H1 (cell line): ENCODE results near the gene IBSP. TPM values are rescaled to one million over a fixed set of nuclear protein-coding genes. Genes with fewer than 3 reads are reported as not detected.

Experiments used
- CTCF ChIA-PET: fragments of 300-600 bp; sonication (Branson Sonifier 250); formaldehyde crosslinking; loops from one replicate; lab custom pipeline; 2021; ENCODE audit not compliant: partially characterized antibody; lab: Charles Lee
- POLR2A ChIA-PET: fragments of 300-600 bp; sonication (Branson Sonifier 250); formaldehyde crosslinking; loops from one replicate; lab custom pipeline; 2021; ENCODE audit warnings: inconsistent platforms; ENCODE audit not compliant: partially characterized antibody; lab: Charles Lee
- DNase-seq, 2 experiments: peaks; one replicate each; pipeline versions ENCODE4 v3.0.0 to v3.0.0-alpha.2; 2010 to 2022; ENCODE audit warnings: low spot score in 2 of 2, low read depth in 1 of 2, mixed read lengths in 1 of 2
- FAIRE-seq: peaks from 2 replicates; lab custom pipeline; 2011; peaks lifted over from hg19 to GRCh38; lab: Jason Lieb, UNC
- H2AFZ ChIP-seq: 2 replicates; pipeline ENCODE4 v1.8.1; 2012; ENCODE audit warnings: low read length, inconsistent platforms
- H2AK5ac ChIP-seq: 2 replicates; pipeline ENCODE4 v1.6.1; 2013; ENCODE audit warnings: low read depth, low read length
- H2BK120ac ChIP-seq: replicated peaks from 2 replicates; pipeline ENCODE3; 2013; ENCODE audit warnings: low read depth, low read length, inconsistent platforms
- H2BK12ac ChIP-seq: 2 replicates; pipeline ENCODE4 v1.6.1; 2013; ENCODE audit warnings: low read depth, low read length
- H2BK15ac ChIP-seq: 2 replicates; pipeline ENCODE4 v1.6.1; 2013; ENCODE audit warnings: low read length
- H2BK20ac ChIP-seq: 2 replicates; pipeline ENCODE4 v1.6.1; 2013; ENCODE audit warnings: low read length
- H2BK5ac ChIP-seq: 2 replicates; pipeline ENCODE4 v1.6.1; 2013; ENCODE audit warnings: low read depth, low read length
- H3K14ac ChIP-seq: 2 replicates; pipeline ENCODE4 v1.6.1; 2013; ENCODE audit warnings: inconsistent platforms; ENCODE audit not compliant: insufficient read length
- H3K18ac ChIP-seq: 2 replicates; pipeline ENCODE4 v1.6.1; 2013; ENCODE audit warnings: low read length; ENCODE audit errors: extremely low read depth
- H3K23ac ChIP-seq: 2 replicates; pipeline ENCODE4 v1.6.1; 2013; ENCODE audit warnings: inconsistent platforms; ENCODE audit not compliant: insufficient read length
- H3K23me2 ChIP-seq: 2 replicates; pipeline ENCODE4 v1.6.1; 2013; ENCODE audit warnings: low read depth, low read length
- H3K27ac ChIP-seq: 2 replicates; pipeline ENCODE4 v1.6.1; 2011; ENCODE audit warnings: low read depth, low read length, inconsistent platforms
- H3K27me3 ChIP-seq, 4 experiments: replicated peaks in 1 of 4; 1 replicate in 1 of 4; 2 replicates in 3 of 4; pipeline versions ENCODE4 v1.6.1 to v1.8.1; 2011 to 2013; ENCODE audit warnings: low read length in 3 of 4, mild to moderate bottlenecking in 3 of 4, inconsistent platforms in 2 of 4, mixed read lengths in 2 of 4, moderate library complexity in 1 of 4; ENCODE audit not compliant: control insufficient read depth in 3 of 4, insufficient read depth in 3 of 4; ENCODE audit errors: extremely low read depth in 1 of 4
- H3K36me3 ChIP-seq, 4 experiments: 2 replicates each; pipeline versions ENCODE4 v1.6.1 to v1.8.1; 2011 to 2013; ENCODE audit warnings: mild to moderate bottlenecking in 4 of 4, low read length in 3 of 4, moderate library complexity in 2 of 4, control low read depth in 1 of 4, inconsistent platforms in 1 of 4; ENCODE audit not compliant: insufficient read depth in 4 of 4, control insufficient read depth in 2 of 4
- H3K4ac ChIP-seq: replicated peaks from 2 replicates; pipeline ENCODE3; 2013; ENCODE audit warnings: low read length, low read depth, mixed read lengths, inconsistent platforms; ENCODE audit not compliant: insufficient read length
- H3K4me1 ChIP-seq, 4 experiments: replicated peaks in 1 of 4; 1 replicate in 1 of 4; 2 replicates in 3 of 4; pipeline versions ENCODE4 v1.6.1 to v1.8.1; 2011 to 2013; ENCODE audit warnings: low read length in 3 of 4, inconsistent platforms in 2 of 4, mixed read lengths in 1 of 4; ENCODE audit not compliant: insufficient read depth in 4 of 4, control insufficient read depth in 3 of 4
- H3K4me2 ChIP-seq, 2 experiments: 2 replicates each; pipeline versions ENCODE4 v1.6.1 to v1.8.1; 2011 to 2013; ENCODE audit warnings: low read depth in 2 of 2, low read length in 2 of 2, control low read depth in 1 of 2, inconsistent platforms in 1 of 2, mild to moderate bottlenecking in 1 of 2; ENCODE audit not compliant: insufficient read depth in 1 of 2
- H3K4me3 ChIP-seq, 4 experiments: fragments of 200-600, 300-600 bp in 1 of 4; sonication (generic), shearing (Covaris generic), sonication (Bioruptor Twin) in 1 of 4; 2 replicates each; pipeline versions ENCODE4 v1.5.1 to v1.8.1; 2011 to 2016; ENCODE audit warnings: low read length in 4 of 4, low read depth in 3 of 4, control low read depth in 2 of 4, inconsistent platforms in 2 of 4, mild to moderate bottlenecking in 2 of 4, mixed read lengths in 1 of 4, moderate library complexity in 1 of 4; ENCODE audit not compliant: insufficient read depth in 2 of 4; ENCODE audit errors: extremely low read depth in 1 of 4
- H3K56ac ChIP-seq: replicated peaks from 2 replicates; pipeline ENCODE3; 2013; ENCODE audit warnings: low read depth, mild to moderate bottlenecking, mixed read lengths, low read length, inconsistent platforms; ENCODE audit not compliant: insufficient read length
- H3K79me1 ChIP-seq: 2 replicates; pipeline ENCODE4 v1.6.1; 2013; ENCODE audit warnings: low read depth, low read length, control low read depth
- H3K79me2 ChIP-seq, 2 experiments: 2 replicates each; pipeline versions ENCODE4 v1.6.1 to v1.8.1; 2012 to 2013; ENCODE audit warnings: low read length in 2 of 2, mild to moderate bottlenecking in 2 of 2, inconsistent platforms in 1 of 2; ENCODE audit not compliant: insufficient read depth in 2 of 2, control insufficient read depth in 1 of 2
- H3K9ac ChIP-seq, 4 experiments: replicated peaks in 1 of 4; 1 replicate in 1 of 4; 2 replicates in 3 of 4; pipeline versions ENCODE4 v1.6.1 to v1.8.1; 2011 to 2013; ENCODE audit warnings: low read depth in 3 of 4, low read length in 3 of 4, control low read depth in 2 of 4, mild to moderate bottlenecking in 2 of 4, moderate library complexity in 2 of 4, inconsistent platforms in 1 of 4; ENCODE audit errors: extremely low read depth in 1 of 4
- H3K9me3 ChIP-seq, 2 experiments: 2 replicates each; pipeline versions ENCODE4 v1.6.1 to v1.8.1; 2012 to 2013; ENCODE audit warnings: mild to moderate bottlenecking in 2 of 2, moderate library complexity in 2 of 2, control low read depth in 1 of 2, inconsistent platforms in 1 of 2, low read depth in 1 of 2, low read length in 1 of 2, mixed read lengths in 1 of 2; ENCODE audit not compliant: insufficient read depth in 2 of 2
- H4K20me1 ChIP-seq, 2 experiments: replicated peaks in 1 of 2; 2 replicates each; pipeline versions ENCODE3 to v1.8.1; 2011 to 2013; ENCODE audit warnings: inconsistent platforms in 2 of 2, low read length in 2 of 2, mild to moderate bottlenecking in 1 of 2; ENCODE audit not compliant: insufficient read depth in 2 of 2, control insufficient read depth in 1 of 2
- H4K5ac ChIP-seq: 2 replicates; pipeline ENCODE4 v1.6.1; 2013; ENCODE audit warnings: low read length, low read depth, mixed read lengths, inconsistent platforms; ENCODE audit not compliant: insufficient read length
- H4K8ac ChIP-seq: 2 replicates; pipeline ENCODE4 v1.8.0; 2013; ENCODE audit warnings: mild to moderate bottlenecking, moderate library complexity, low read length, inconsistent platforms; ENCODE audit not compliant: insufficient read depth; ENCODE audit errors: extremely low read depth
- H4K91ac ChIP-seq: replicated peaks from 2 replicates; pipeline ENCODE3; 2013; ENCODE audit warnings: low read length, mixed read lengths, inconsistent platforms; ENCODE audit not compliant: insufficient read length
- CBX8 ChIP-seq: fragments of 300-800, 300-1000 bp; sonication (generic); IDR thresholded peaks from 2 replicates; pipeline ENCODE4 v1.7.1; 2016; ENCODE audit warnings: low read depth, low read length, borderline replicate concordance
- CHD2 ChIP-seq: IDR thresholded peaks from 2 replicates; pipeline ENCODE4 v1.6.1; 2012; ENCODE audit warnings: low read length, improper control_type of control experiment
- CREB1 ChIP-seq: IDR thresholded peaks from 2 replicates; pipeline ENCODE4 v1.6.1; 2012; ENCODE audit warnings: inconsistent platforms
- CTCF ChIP-seq, 3 experiments: IDR thresholded peaks; 1 replicate in 2 of 3; 2 replicates in 1 of 3; pipeline versions ENCODE4 v1.5.1 to v1.6.1; 2011; ENCODE audit warnings: low read length in 3 of 3, mild to moderate bottlenecking in 3 of 3, inconsistent platforms in 2 of 3, low read depth in 1 of 3, moderate library complexity in 1 of 3; ENCODE audit not compliant: insufficient read depth in 1 of 3; ENCODE audit errors: control extremely low read depth in 1 of 3
- HDAC6 ChIP-seq: IDR thresholded peaks from one replicate; pipeline ENCODE4 v1.7.1; 2012; ENCODE audit warnings: low read depth, mild to moderate bottlenecking, inconsistent platforms, low read length, moderate library complexity
- RAD21 ChIP-seq, 2 experiments: IDR thresholded peaks in 1 of 2; conservative IDR thresholded peaks in 1 of 2; 2 replicates each; pipeline ENCODE4 v1.6.1; 2011; ENCODE audit warnings: low read depth in 2 of 2, low read length in 2 of 2, improper control_type of control experiment in 1 of 2, inconsistent platforms in 1 of 2, mild to moderate bottlenecking in 1 of 2, moderate library complexity in 1 of 2
- SAP30 ChIP-seq: fragments of 300-600 bp; sonication (generic); IDR thresholded peaks from 2 replicates; pipeline ENCODE4 v1.7.1; 2012; ENCODE audit warnings: low read length, moderate library complexity, mild to moderate bottlenecking, inconsistent platforms; ENCODE audit not compliant: insufficient read depth, insufficient replicate concordance
- SP2 ChIP-seq: IDR thresholded peaks from 2 replicates; pipeline ENCODE4 v1.6.1; 2012; ENCODE audit warnings: mild to moderate bottlenecking, low read length, inconsistent platforms
- SUZ12 ChIP-seq: fragments of 200-600 bp; sonication (generic); IDR thresholded peaks from 2 replicates; pipeline ENCODE4 v1.6.1; 2012; ENCODE audit warnings: mild to moderate bottlenecking, inconsistent platforms, low read length, moderate library complexity, mixed read lengths
- USF2 ChIP-seq: IDR thresholded peaks from 2 replicates; pipeline ENCODE4 v1.6.1; 2011; ENCODE audit warnings: low read length, improper control_type of control experiment
- WGBS, 2 experiments: shearing (Covaris generic) in 1 of 2; methylation state at CpG; one replicate each; pipeline versions ENCODE4 v1.1.6 to v1.1.7; 2013 to 2015; ENCODE audit warnings: low lambda C conversion rate in 2 of 2, mixed read lengths in 2 of 2, inconsistent platforms in 1 of 2, low coverage in 1 of 2, missing lambda C conversion rate in 1 of 2; ENCODE audit not compliant: insufficient replicate concordance in 2 of 2, insufficient coverage in 1 of 2, insufficient read length in 1 of 2; ENCODE audit errors: extremely low coverage in 1 of 2, missing lambda C conversion rate in 1 of 2; 5-methylcytosine and 5-hydroxymethylcytosine counted together
- polyA plus RNA-seq, 7 experiments: library from polyadenylated mRNA; depleted of rRNA in 3 of 7; stranded (reverse) in 5 of 7; unstranded in 2 of 7; fragments of >200 nt in 5 of 7; fragments of 200-250 nt in 2 of 7; gene quantifications; 1 replicate in 5 of 7; 2 replicates in 1 of 7; 4 replicates in 1 of 7; pipeline versions ENCODE4 v1.2.1 to v1.2.3, GENCODE V29; 2011 to 2013; ENCODE audit warnings: missing spikeins in 2 of 7, mixed read lengths in 2 of 7
- total RNA-seq: library from RNA; stranded (reverse); fragmentation: NEBNext Ultra II Directional; extraction: Animal tissue kit (Norgen Biotek cat#: 25700); gene quantifications from 2 replicates; pipeline ENCODE4 v1.2.1, GENCODE V29; 2021

Gene IBSP
- total and polyA plus RNA-seq, 2 of the 8 experiments (the other 6 are each of a cell fraction or from before 2014, with no cell fraction given) = not detected

GRCh38 chr4:87803421-87803820, 4.1 kb downstream of the IBSP start:
- no peak overlapping the region for H3K27ac ChIP-seq
- no peaks in the 10 kb centered on the region for H3K9me3 ChIP-seq
- no peak for DNase-seq
- CTCF ChIA-PET = interaction anchor here (0.9 kb wide), 1 partner anchor 35 kb away, joined by 3 read pairs; no protein-coding TSS in a partner anchor
- no peak overlapping the region for H2BK120ac ChIP-seq
- FAIRE-seq = peak; percentile 32
- no peak overlapping the region for H2AFZ ChIP-seq
- H3K36me3 ChIP-seq = no peaks in the 10 kb centered on the region
- H3K27me3 ChIP-seq = no peaks in the 10 kb centered on the region
- no peaks in the 10 kb centered on the region for H3K79me2 ChIP-seq
- no peak overlapping the region for H4K5ac ChIP-seq
- POLR2A ChIA-PET = interaction anchor here (0.6 kb wide), 1 partner anchor 17 kb away, joined by 3 read pairs; no protein-coding TSS in a partner anchor
- H3K4me2 ChIP-seq = no peak overlapping the region
- no peak overlapping the region for H3K9ac ChIP-seq
- H2AK5ac ChIP-seq = no peak overlapping the region
- no peaks in the 10 kb centered on the region for H4K20me1 ChIP-seq
- no peak overlapping the region for H3K14ac ChIP-seq
- no peak overlapping the region for H2BK12ac ChIP-seq
- H3K23me2 ChIP-seq = no peaks in the 10 kb centered on the region
- no peak overlapping the region for H2BK5ac ChIP-seq
- H3K79me1 ChIP-seq = no peaks in the 10 kb centered on the region
- no peak overlapping the region for H2BK20ac ChIP-seq
- H2BK15ac ChIP-seq = no peak overlapping the region
- H4K91ac ChIP-seq = no peak overlapping the region
- H3K4me3 ChIP-seq = no peak overlapping the region
- H3K56ac ChIP-seq = no peak overlapping the region
- WGBS, 2 experiments = 83% methylated on average over 2 of the region's 2 CpGs; no CpG with 5 or more reads in 1 of the 2 experiments
- no peak overlapping the region for H3K23ac ChIP-seq
- H3K4ac ChIP-seq = no peak overlapping the region
- H3K4me1 ChIP-seq = no peaks in the 10 kb centered on the region
- no peak overlapping the region for H3K18ac ChIP-seq
- H4K8ac ChIP-seq = no peak overlapping the region
- TF ChIP-seq SUZ12 (no peak), CHD2 (no peak), SP2 (no peak), RAD21 (IDR thresholded peaks at IDR 0.05 in 1 of 2, conservative IDR thresholded peaks at IDR 0.05 in 1 of 2; ENCODE audit: low read depth in 2 of 2, low read length in 2 of 2) (no peak), CTCF (IDR thresholded peaks at IDR 0.05; ENCODE audit: control extremely low read depth in 1 of 3, insufficient read depth in 1 of 3, low read depth in 1 of 3, low read length in 3 of 3) (no peak), CBX8 (no peak), HDAC6 (no peak), USF2 (no peak), CREB1 (no peak), SAP30 (no peak)
